Measurements from ENCODE around the gene MKNK1. TPM values are rescaled to one million over a fixed set of nuclear protein-coding genes. Genes with fewer than 3 reads are reported as not detected.

The MKNK1 gene
- total RNA-seq, 1 experiment from 2014 or later: 103 TPM

- TF ChIP-seq CTCF (conservative IDR thresholded peaks at IDR 0.05): no peak
- TF ChIP-seq EZH2 (IDR thresholded peaks at IDR 0.05; ENCODE audit: low read depth): no peak
- POLR2A ChIA-PET (ENCODE audit: unreplicated experiment): no interaction called here
These were observed 35.0 kb downstream of the MKNK1 start for GRCh38 chr1:46569116-46569515.

GRCh38 chr1:46568461-46568891, 35.6 kb downstream of the MKNK1 start:
- no peaks in the 10 kb centered on the region for H3K27me3 ChIP-seq (ENCODE audit: insufficient read depth, low read depth)
- BruUV-seq (replicated peaks): no TSS peak
- H3K9me2 ChIP-seq (ENCODE audit: insufficient read depth): no peaks in the 10 kb centered on the region
- ChIA-PET CTCF (no interaction called here), POLR2A (ENCODE audit: unreplicated experiment) (no interaction called here)
- no peak overlapping the region for H2AFZ ChIP-seq
- peaks cover 14% of the 10 kb centered on the region for H3K36me3 ChIP-seq (ENCODE audit: low read depth)
- no peak overlapping the region for H3K4me2 ChIP-seq
- no peaks in the 10 kb centered on the region for H3K79me2 ChIP-seq (ENCODE audit: low read depth)
- H4K20me1 ChIP-seq (ENCODE audit: insufficient read depth): no peaks in the 10 kb centered on the region
- no peak for TF ChIP-seq EZH2 (IDR thresholded peaks at IDR 0.05; ENCODE audit: low read depth)
- no peak for TF ChIP-seq CTCF (conservative IDR thresholded peaks at IDR 0.05)
- H3K4me3 ChIP-seq: no peak overlapping the region
- H3K27ac ChIP-seq: no peak overlapping the region
- H3K4me1 ChIP-seq (replicated peaks; ENCODE audit: insufficient read depth): no peaks in the 10 kb centered on the region
- no peaks in the 10 kb centered on the region for H3F3A ChIP-seq (ENCODE audit: insufficient read depth, low read depth)
- no peak for DNase-seq
- no peaks in the 10 kb centered on the region for H3K9me3 ChIP-seq (ENCODE audit: insufficient read depth, low read depth)
- intact Hi-C loops (cut with micrococcal nuclease; ENCODE audit: unreplicated experiment): no loop called here

More at GRCh38 chr1:46569116-46569515, 35.0 kb downstream of the MKNK1 start:
- Histone ChIP-seq H3K9me2 (ENCODE audit: insufficient read depth) (no peaks in the 10 kb centered on the region), H3K9me3 (ENCODE audit: insufficient read depth, low read depth) (no peaks in the 10 kb centered on the region), H3K36me3 (ENCODE audit: low read depth) (peaks cover 14% of the 10 kb centered on the region), H3K4me3 (no peak overlapping the region), H3K27ac (no peak overlapping the region), H2AFZ (no peak overlapping the region), H3K27me3 (ENCODE audit: insufficient read depth, low read depth) (no peaks in the 10 kb centered on the region), H3F3A (ENCODE audit: insufficient read depth, low read depth) (no peaks in the 10 kb centered on the region), H4K20me1 (ENCODE audit: insufficient read depth) (no peaks in the 10 kb centered on the region), H3K79me2 (ENCODE audit: low read depth) (no peaks in the 10 kb centered on the region), H3K4me2 (no peak overlapping the region), H3K4me1 (replicated peaks; ENCODE audit: insufficient read depth) (no peaks in the 10 kb centered on the region)
- BruUV-seq (replicated peaks): no TSS peak
- DNase-seq: no peak
- CTCF ChIA-PET: interaction anchor here (0.6 kb wide), 1 partner anchor 21 kb away, joined by 8 read pairs; no protein-coding TSS in a partner anchor
- intact Hi-C loops (cut with micrococcal nuclease; ENCODE audit: unreplicated experiment): no loop called here

GRCh38 chr1:46563341-46563740, 40.7 kb downstream of the MKNK1 start:
- Histone ChIP-seq H3K79me2 (ENCODE audit: low read depth) (no peaks in the 10 kb centered on the region), H2AFZ (no peak overlapping the region), H3F3A (ENCODE audit: insufficient read depth, low read depth) (no peaks in the 10 kb centered on the region), H3K9me3 (ENCODE audit: insufficient read depth, low read depth) (no peaks in the 10 kb centered on the region), H3K27ac (no peak overlapping the region), H3K9me2 (ENCODE audit: insufficient read depth) (no peaks in the 10 kb centered on the region), H4K20me1 (ENCODE audit: insufficient read depth) (no peaks in the 10 kb centered on the region), H3K27me3 (ENCODE audit: insufficient read depth, low read depth) (no peaks in the 10 kb centered on the region), H3K4me1 (replicated peaks; ENCODE audit: insufficient read depth) (no peaks in the 10 kb centered on the region), H3K4me3 (no peak overlapping the region), H3K36me3 (ENCODE audit: low read depth) (peaks cover 13% of the 10 kb centered on the region), H3K4me2 (no peak overlapping the region)
- ChIA-PET POLR2A (ENCODE audit: unreplicated experiment) (interaction anchor here (0.7 kb wide), 1 partner anchor 41 kb away, joined by 4 read pairs; the partner anchor contains the start of gene MKNK1), CTCF (no interaction called here)
- no peak for TF ChIP-seq CTCF (conservative IDR thresholded peaks at IDR 0.05)
- TF ChIP-seq EZH2 (IDR thresholded peaks at IDR 0.05; ENCODE audit: low read depth): no peak
- intact Hi-C loops (cut with micrococcal nuclease; ENCODE audit: unreplicated experiment): no loop called here
- DNase-seq: no peak
- no TSS peak for BruUV-seq (replicated peaks)
